ENCODE measurements around the gene EXT2. TPM values are rescaled to one million over a fixed set of nuclear protein-coding genes. Genes with fewer than 3 reads are reported as not detected.

EXT2 gene
- total and polyA plus RNA-seq, 2 experiments from 2014 or later, result 15.9 to 48.6 TPM

DNA sequence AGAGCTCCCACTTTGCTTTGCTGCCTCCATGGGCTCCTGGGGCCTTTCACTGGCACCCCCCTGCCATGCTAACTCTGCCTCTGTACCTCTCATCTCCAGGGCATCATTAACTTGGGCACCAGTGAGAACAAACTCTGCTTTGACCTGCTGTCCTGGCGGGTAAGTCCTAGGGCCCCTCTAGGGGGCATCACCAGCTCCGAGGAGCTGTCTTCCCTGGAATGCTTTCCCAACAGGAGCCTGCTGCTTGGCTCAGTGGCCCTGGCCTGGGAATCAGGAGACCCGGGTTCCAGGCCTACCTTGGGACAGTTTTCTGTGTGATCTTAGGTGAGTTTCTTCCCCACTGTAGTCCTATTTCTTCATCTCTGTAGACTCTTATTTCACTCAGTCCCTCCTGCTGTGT is 24.3 kb upstream of the EXT2 start:
- Mint-ChIP-seq H3K4me1 (peaks cover 8% of the 10 kb centered on the region; the same call in 2 of the 3 replicates), H3K4me3 (no peak overlapping the region), H3K9me3 (no peaks in the 10 kb centered on the region), H3K36me3 (ENCODE audit: low read depth) (peaks cover 9% of the 10 kb centered on the region), H3K27me3 (ENCODE audit: insufficient read depth, low read depth, poor library complexity) (peaks cover 13% of the 10 kb centered on the region), H3K27ac (no peak overlapping the region)
- no peak overlapping the region for H2AFZ ChIP-seq
- peaks cover 8% of the 10 kb centered on the region; the same call in 1 of the 2 replicates for H3K27me3 ChIP-seq (ENCODE audit: insufficient read depth)
- peaks cover 4% of the 10 kb centered on the region; the same call in 1 of the 2 replicates for H3K9me2 ChIP-seq (ENCODE audit: insufficient read depth)
- 0 out of 2 replicates have a peak, but pooled peaks cover 8% of the 10 kb centered on the region for H3F3A ChIP-seq (replicated peaks; ENCODE audit: low read depth)
- no peaks in the 10 kb centered on the region for H3K36me3 ChIP-seq (ENCODE audit: insufficient read depth)
- DNase-seq (ENCODE audit: low spot score) (peak; percentile 52), ATAC-seq (peak; percentile 43)
- no peak overlapping the region for H3K27ac ChIP-seq (ENCODE audit: low read depth)
- no peaks in the 10 kb centered on the region for H4K20me1 ChIP-seq (replicated peaks; ENCODE audit: insufficient read depth)
- H3K4me2 ChIP-seq, result no peak overlapping the region
- TF ChIP-seq STAT1 (IDR thresholded peaks at IDR 0.05; ENCODE audit: unreplicated experiment) (no peak), JUNB (IDR thresholded peaks at IDR 0.05; ENCODE audit: unreplicated experiment) (no peak), NANOG (IDR thresholded peaks at IDR 0.05; ENCODE audit: borderline replicate concordance) (no peak)
- TF ChIP-seq, protein P1, sequence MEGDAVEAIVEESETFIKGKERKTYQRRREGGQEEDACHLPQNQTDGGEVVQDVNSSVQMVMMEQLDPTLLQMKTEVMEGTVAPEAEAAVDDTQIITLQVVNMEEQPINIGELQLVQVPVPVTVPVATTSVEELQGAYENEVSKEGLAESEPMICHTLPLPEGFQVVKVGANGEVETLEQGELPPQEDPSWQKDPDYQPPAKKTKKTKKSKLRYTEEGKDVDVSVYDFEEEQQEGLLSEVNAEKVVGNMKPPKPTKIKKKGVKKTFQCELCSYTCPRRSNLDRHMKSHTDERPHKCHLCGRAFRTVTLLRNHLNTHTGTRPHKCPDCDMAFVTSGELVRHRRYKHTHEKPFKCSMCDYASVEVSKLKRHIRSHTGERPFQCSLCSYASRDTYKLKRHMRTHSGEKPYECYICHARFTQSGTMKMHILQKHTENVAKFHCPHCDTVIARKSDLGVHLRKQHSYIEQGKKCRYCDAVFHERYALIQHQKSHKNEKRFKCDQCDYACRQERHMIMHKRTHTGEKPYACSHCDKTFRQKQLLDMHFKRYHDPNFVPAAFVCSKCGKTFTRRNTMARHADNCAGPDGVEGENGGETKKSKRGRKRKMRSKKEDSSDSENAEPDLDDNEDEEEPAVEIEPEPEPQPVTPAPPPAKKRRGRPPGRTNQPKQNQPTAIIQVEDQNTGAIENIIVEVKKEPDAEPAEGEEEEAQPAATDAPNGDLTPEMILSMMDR (conservative IDR thresholded peaks at IDR 0.05; ENCODE audit: low read depth in 2 of 2), result peak; percentile 43 to 49
- TF ChIP-seq, protein P2, sequence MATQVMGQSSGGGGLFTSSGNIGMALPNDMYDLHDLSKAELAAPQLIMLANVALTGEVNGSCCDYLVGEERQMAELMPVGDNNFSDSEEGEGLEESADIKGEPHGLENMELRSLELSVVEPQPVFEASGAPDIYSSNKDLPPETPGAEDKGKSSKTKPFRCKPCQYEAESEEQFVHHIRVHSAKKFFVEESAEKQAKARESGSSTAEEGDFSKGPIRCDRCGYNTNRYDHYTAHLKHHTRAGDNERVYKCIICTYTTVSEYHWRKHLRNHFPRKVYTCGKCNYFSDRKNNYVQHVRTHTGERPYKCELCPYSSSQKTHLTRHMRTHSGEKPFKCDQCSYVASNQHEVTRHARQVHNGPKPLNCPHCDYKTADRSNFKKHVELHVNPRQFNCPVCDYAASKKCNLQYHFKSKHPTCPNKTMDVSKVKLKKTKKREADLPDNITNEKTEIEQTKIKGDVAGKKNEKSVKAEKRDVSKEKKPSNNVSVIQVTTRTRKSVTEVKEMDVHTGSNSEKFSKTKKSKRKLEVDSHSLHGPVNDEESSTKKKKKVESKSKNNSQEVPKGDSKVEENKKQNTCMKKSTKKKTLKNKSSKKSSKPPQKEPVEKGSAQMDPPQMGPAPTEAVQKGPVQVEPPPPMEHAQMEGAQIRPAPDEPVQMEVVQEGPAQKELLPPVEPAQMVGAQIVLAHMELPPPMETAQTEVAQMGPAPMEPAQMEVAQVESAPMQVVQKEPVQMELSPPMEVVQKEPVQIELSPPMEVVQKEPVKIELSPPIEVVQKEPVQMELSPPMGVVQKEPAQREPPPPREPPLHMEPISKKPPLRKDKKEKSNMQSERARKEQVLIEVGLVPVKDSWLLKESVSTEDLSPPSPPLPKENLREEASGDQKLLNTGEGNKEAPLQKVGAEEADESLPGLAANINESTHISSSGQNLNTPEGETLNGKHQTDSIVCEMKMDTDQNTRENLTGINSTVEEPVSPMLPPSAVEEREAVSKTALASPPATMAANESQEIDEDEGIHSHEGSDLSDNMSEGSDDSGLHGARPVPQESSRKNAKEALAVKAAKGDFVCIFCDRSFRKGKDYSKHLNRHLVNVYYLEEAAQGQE (IDR thresholded peaks at IDR 0.05; ENCODE audit: unreplicated experiment), result no peak
- TF ChIP-seq, protein P3, sequence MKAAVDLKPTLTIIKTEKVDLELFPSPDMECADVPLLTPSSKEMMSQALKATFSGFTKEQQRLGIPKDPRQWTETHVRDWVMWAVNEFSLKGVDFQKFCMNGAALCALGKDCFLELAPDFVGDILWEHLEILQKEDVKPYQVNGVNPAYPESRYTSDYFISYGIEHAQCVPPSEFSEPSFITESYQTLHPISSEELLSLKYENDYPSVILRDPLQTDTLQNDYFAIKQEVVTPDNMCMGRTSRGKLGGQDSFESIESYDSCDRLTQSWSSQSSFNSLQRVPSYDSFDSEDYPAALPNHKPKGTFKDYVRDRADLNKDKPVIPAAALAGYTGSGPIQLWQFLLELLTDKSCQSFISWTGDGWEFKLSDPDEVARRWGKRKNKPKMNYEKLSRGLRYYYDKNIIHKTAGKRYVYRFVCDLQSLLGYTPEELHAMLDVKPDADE (IDR thresholded peaks at IDR 0.05), result no peak
- no peak overlapping the region for H3K4me3 ChIP-seq
- H3K79me2 ChIP-seq (replicated peaks; ENCODE audit: insufficient read depth), result no peaks in the 10 kb centered on the region
- peaks cover 8% of the 10 kb centered on the region for H3K4me1 ChIP-seq (ENCODE audit: insufficient read depth)

DNA sequence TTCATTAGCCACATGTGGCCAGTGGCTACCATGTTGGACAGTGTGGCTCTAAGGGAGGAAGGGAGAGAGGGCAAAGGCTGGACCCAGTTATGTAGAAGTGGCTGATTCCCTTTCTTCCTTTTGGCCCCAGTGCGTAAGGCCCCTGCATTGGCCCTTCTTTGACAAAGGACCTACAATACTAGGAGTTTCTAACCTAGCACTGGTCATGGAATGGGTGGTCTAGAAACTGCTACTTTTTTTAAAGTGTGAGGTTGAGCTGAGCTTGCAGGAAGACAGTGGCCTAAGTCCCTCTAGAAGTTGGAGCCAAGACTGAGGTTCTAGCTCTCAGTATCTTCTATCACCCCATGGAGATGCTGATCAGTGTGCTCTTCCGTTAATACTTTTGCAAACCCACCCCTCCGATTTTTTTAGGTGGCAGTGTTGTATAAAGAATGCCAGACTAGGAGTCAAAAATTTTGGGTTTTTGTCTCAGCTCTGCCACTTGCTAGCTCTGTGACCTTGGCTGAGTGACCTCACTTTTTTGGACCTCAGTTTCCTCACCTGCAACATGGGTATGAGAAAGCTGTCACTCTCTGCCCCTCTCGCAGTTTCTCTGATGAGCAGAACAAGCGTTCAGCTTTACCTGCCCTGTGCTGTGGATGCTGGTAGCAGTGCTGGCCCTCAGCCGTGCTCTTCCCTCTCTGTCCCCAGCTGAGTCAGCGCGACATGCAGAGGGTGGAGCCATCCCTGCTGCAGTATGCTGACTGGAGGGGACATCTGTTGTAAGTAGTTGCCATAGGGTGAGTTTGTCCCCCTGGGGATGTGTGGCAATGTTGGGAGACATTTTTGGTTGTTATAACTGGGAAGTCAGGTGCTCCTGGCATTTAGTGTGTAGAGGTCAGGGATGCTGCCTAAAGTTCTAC is 22.5 kb upstream of the EXT2 start:
- Histone ChIP-seq H3K4me1 (ENCODE audit: insufficient read depth) (no peaks in the 10 kb centered on the region), H3K27ac (ENCODE audit: low read depth) (no peak overlapping the region), H3K9me2 (ENCODE audit: insufficient read depth) (peaks cover 2% of the 10 kb centered on the region; the same call in 1 of the 2 replicates), H3K27me3 (ENCODE audit: insufficient read depth) (no peaks in the 10 kb centered on the region), H3K4me3 (no peak overlapping the region), H4K20me1 (replicated peaks; ENCODE audit: insufficient read depth) (no peaks in the 10 kb centered on the region), H3K79me2 (replicated peaks; ENCODE audit: insufficient read depth) (no peaks in the 10 kb centered on the region), H2AFZ (no peak overlapping the region), H3K36me3 (ENCODE audit: insufficient read depth) (no peaks in the 10 kb centered on the region), H3F3A (replicated peaks; ENCODE audit: low read depth) (no peaks in the 10 kb centered on the region), H3K4me2 (no peak overlapping the region)
- Mint-ChIP-seq H3K27ac (no peak overlapping the region), H3K36me3 (ENCODE audit: low read depth) (peaks cover under 1% of the 10 kb centered on the region; the same call in 2 of the 3 replicates), H3K9me3 (no peaks in the 10 kb centered on the region), H3K4me3 (no peak overlapping the region), H3K4me1 (no peaks in the 10 kb centered on the region), H3K27me3 (ENCODE audit: insufficient read depth, low read depth, poor library complexity) (peaks cover 4% of the 10 kb centered on the region)
- no peak for DNase-seq (ENCODE audit: low spot score)
- no peak for ATAC-seq
- TF ChIP-seq, protein P3 (IDR thresholded peaks at IDR 0.05), result no peak
- no peak for TF ChIP-seq EZH2 (IDR thresholded peaks at IDR 0.05; ENCODE audit: low read depth, unreplicated experiment)
- TF ChIP-seq POLR2AphosphoS5 (IDR thresholded peaks at IDR 0.05; ENCODE audit: low read depth), result no peak
- no peak for TF ChIP-seq ZNF114 (CRISPR knock-in tag; IDR thresholded peaks at IDR 0.05)
- TF ChIP-seq, protein P2 (IDR thresholded peaks at IDR 0.05; ENCODE audit: unreplicated experiment), result no peak
- TF ChIP-seq STAT1 (IDR thresholded peaks at IDR 0.05; ENCODE audit: unreplicated experiment), result no peak
